OCI-LY7 (cell line): ENCODE results near the gene SCRG1. TPM values are rescaled to one million over a fixed set of nuclear protein-coding genes. Genes with fewer than 3 reads are reported as not detected.

Experiments
- BruUV-seq: library from RNA; stranded (reverse); fragments of 400-500 nt; replicated peaks from 2 replicates; lab custom pipeline; 2021; lab: Mats Ljungman, UMichigan
- CTCF ChIA-PET: fragments of 300-600 bp; sonication (Branson Sonifier 250); formaldehyde crosslinking; loops from one replicate; lab custom pipeline; 2022; ENCODE audit warnings: antibody characterized with exemption; ENCODE audit not compliant: unreplicated experiment; lab: Charles Lee
- POLR2A ChIA-PET: fragments of 300-600 bp; sonication (Branson Sonifier 250); formaldehyde crosslinking; loops from one replicate; lab custom pipeline; 2022; ENCODE audit warnings: antibody characterized with exemption; lab: Charles Lee
- DNase-seq: peaks from one replicate; pipeline ENCODE4 v3.0.0-alpha.2; 2015; ENCODE audit warnings: low spot score
- H2AFZ ChIP-seq: fragments of 200-600 bp; sonication (generic), shearing (Covaris generic); 2 replicates; pipeline ENCODE4 v1.6.1; 2014; ENCODE audit warnings: mild to moderate bottlenecking, antibody characterized with exemption, low read length, moderate library complexity
- H3K27ac ChIP-seq: fragments of 200-600 bp; sonication (generic); 2 replicates; pipeline ENCODE4 v1.5.1; 2014; ENCODE audit warnings: mixed run types, low read depth, mild to moderate bottlenecking, moderate library complexity, low read length, inconsistent platforms; ENCODE audit not compliant: poor library complexity, severe bottlenecking
- H3K36me3 ChIP-seq: fragments of 200-600 bp; sonication (generic); 2 replicates; pipeline ENCODE4 v1.6.1; 2014; ENCODE audit warnings: mild to moderate bottlenecking, antibody characterized with exemption, low read length, moderate library complexity, mixed read lengths; ENCODE audit not compliant: insufficient read depth
- H3K4me1 ChIP-seq: fragments of 200-600 bp; sonication (generic); 2 replicates; pipeline ENCODE4 v1.5.1; 2014; ENCODE audit warnings: mild to moderate bottlenecking, low read length; ENCODE audit not compliant: insufficient read depth, poor library complexity, severe bottlenecking
- H3K4me2 ChIP-seq: fragments of 200-600 bp; sonication (generic); 2 replicates; pipeline ENCODE4 v1.6.1; 2014; ENCODE audit warnings: mild to moderate bottlenecking, low read length
- H3K4me3 ChIP-seq: fragments of 200-600 bp; sonication (generic); 2 replicates; pipeline ENCODE4 v1.5.1; 2014; ENCODE audit warnings: mild to moderate bottlenecking, low read depth, low read length; ENCODE audit not compliant: poor library complexity, severe bottlenecking
- H3K79me2 ChIP-seq: fragments of 200-600 bp; sonication (generic); 2 replicates; pipeline ENCODE4 v1.6.1; 2016; ENCODE audit warnings: low read depth, mild to moderate bottlenecking, low read length, moderate library complexity, mixed read lengths; ENCODE audit not compliant: insufficient read depth
- H3K9me2 ChIP-seq: fragments of 200-600 bp; sonication (generic); 2 replicates; pipeline ENCODE4 v1.6.1; 2016; ENCODE audit warnings: mild to moderate bottlenecking, low read length, mixed read lengths; ENCODE audit not compliant: insufficient read depth
- H3K9me3 ChIP-seq: fragments of 200-600 bp; sonication (generic); 2 replicates; pipeline ENCODE4 v1.6.1; 2014; ENCODE audit warnings: mild to moderate bottlenecking, mixed run types, low read length, mixed read lengths
- H4K20me1 ChIP-seq: fragments of 200-600 bp; sonication (generic); 2 replicates; pipeline ENCODE4 v1.6.1; 2014; ENCODE audit warnings: mild to moderate bottlenecking, antibody characterized with exemption, low read length, moderate library complexity, mixed read lengths; ENCODE audit not compliant: insufficient read depth
- EZH2phosphoT487 ChIP-seq: fragments of 200-600 bp; sonication (generic); IDR thresholded peaks from 2 replicates; pipeline ENCODE4 v1.6.1; 2018; ENCODE audit warnings: low read depth, borderline replicate concordance, mild to moderate bottlenecking, mixed run types, antibody characterized with exemption, low read length, moderate library complexity, mixed read lengths
- intact Hi-C: fragments of 100-400 bp; cut with micrococcal nuclease; formaldehyde crosslinking; loops from one replicate; pipeline ENCODE4 v1.10.0; 2022; ENCODE audit not compliant: unreplicated experiment
- total RNA-seq, 2 experiments: library from RNA; depleted of rRNA in 1 of 2; stranded (reverse); fragments of >200 nt in 1 of 2; shearing (Covaris generic) in 1 of 2; gene quantifications; 2 replicates each; pipeline ENCODE4 v1.2.3, GENCODE V29; 2014 to 2022
- TF ChIP-seq, protein P1 (sequence below): fragments of 200-600 bp; sonication (generic); conservative IDR thresholded peaks from 2 replicates; pipeline ENCODE4 v1.5.1; 2014; ENCODE audit warnings: mild to moderate bottlenecking, antibody characterized with exemption, low read length, moderate library complexity, mixed read lengths

SCRG1 gene
- total RNA-seq, 2 experiments from 2014 or later = not detected

DNA sequence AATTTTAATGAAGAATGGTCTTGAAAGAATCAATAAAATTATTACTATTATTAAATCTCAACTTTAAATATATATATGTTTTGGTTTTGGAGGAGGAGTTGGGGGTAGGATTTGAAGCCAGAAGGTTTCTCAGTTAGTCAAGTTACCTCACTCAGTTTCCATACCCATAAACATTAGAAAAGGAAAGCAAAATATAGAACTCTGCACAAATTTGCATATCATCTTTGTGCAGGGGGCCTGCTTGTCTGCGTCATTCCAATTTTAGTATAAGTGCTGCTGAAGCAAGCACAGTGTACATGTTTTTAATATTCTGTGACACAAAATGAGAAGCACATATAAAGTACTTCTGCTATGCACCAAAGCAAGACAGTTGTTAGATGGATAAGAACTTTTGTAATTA is 47.5 kb upstream of the SCRG1 start:
- CTCF ChIA-PET = no interaction called here
- Histone ChIP-seq H3K4me3 (no peak overlapping the region), H3K36me3 (no peaks in the 10 kb centered on the region), H4K20me1 (no peaks in the 10 kb centered on the region), H3K27ac (no peak overlapping the region), H2AFZ (peak overlapping the region; percentile 53; the same call in 1 of the 2 replicates), H3K9me2 (no peaks in the 10 kb centered on the region), H3K9me3 (no peaks in the 10 kb centered on the region), H3K4me2 (peak overlapping the region; percentile 17; the same call in 1 of the 2 replicates), H3K79me2 (no peaks in the 10 kb centered on the region), H3K4me1 (peaks cover 11% of the 10 kb centered on the region)
- intact Hi-C loops = no loop called here
- POLR2A ChIA-PET = interaction anchor here (0.7 to 0.8 kb wide), 2 partner anchors 9 to 127 kb away, joined by 3 read pairs; no protein-coding TSS in a partner anchor
- TF ChIP-seq, protein P1, sequence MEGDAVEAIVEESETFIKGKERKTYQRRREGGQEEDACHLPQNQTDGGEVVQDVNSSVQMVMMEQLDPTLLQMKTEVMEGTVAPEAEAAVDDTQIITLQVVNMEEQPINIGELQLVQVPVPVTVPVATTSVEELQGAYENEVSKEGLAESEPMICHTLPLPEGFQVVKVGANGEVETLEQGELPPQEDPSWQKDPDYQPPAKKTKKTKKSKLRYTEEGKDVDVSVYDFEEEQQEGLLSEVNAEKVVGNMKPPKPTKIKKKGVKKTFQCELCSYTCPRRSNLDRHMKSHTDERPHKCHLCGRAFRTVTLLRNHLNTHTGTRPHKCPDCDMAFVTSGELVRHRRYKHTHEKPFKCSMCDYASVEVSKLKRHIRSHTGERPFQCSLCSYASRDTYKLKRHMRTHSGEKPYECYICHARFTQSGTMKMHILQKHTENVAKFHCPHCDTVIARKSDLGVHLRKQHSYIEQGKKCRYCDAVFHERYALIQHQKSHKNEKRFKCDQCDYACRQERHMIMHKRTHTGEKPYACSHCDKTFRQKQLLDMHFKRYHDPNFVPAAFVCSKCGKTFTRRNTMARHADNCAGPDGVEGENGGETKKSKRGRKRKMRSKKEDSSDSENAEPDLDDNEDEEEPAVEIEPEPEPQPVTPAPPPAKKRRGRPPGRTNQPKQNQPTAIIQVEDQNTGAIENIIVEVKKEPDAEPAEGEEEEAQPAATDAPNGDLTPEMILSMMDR = no peak
- no peak for TF ChIP-seq EZH2phosphoT487
- BruUV-seq = no TSS peak
- no peak for DNase-seq

DNA sequence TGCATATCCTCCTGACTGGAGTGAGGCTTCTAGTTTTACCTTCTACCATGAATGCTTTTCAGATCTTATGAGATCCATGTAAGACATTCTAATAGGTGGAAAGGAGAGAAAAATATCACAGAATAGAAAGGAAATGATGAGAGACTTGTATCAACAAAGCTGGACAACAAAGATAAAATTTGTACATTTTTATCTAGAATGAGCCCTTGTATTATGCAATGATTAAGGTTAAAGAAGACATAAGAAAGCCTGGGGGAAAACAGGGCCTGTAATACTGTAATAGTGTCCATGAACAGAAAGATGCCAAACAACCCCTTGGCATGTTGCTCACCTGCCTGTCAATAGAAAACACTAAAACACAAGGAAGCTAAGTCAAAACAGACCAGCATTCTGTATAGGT is 44.2 kb upstream of the SCRG1 start:
- Histone ChIP-seq H3K27ac (no peak overlapping the region), H3K9me3 (no peaks in the 10 kb centered on the region), H3K4me2 (no peak overlapping the region), H3K36me3 (no peaks in the 10 kb centered on the region), H3K4me1 (peaks cover 11% of the 10 kb centered on the region), H3K4me3 (no peak overlapping the region), H4K20me1 (no peaks in the 10 kb centered on the region), H2AFZ (no peak overlapping the region), H3K79me2 (no peaks in the 10 kb centered on the region), H3K9me2 (no peaks in the 10 kb centered on the region)
- CTCF ChIA-PET = no interaction called here
- no peak for TF ChIP-seq EZH2phosphoT487
- TF ChIP-seq, protein P1 = no peak
- POLR2A ChIA-PET = no interaction called here
- intact Hi-C loops = no loop called here
- no TSS peak for BruUV-seq
- no peak for DNase-seq

DNA sequence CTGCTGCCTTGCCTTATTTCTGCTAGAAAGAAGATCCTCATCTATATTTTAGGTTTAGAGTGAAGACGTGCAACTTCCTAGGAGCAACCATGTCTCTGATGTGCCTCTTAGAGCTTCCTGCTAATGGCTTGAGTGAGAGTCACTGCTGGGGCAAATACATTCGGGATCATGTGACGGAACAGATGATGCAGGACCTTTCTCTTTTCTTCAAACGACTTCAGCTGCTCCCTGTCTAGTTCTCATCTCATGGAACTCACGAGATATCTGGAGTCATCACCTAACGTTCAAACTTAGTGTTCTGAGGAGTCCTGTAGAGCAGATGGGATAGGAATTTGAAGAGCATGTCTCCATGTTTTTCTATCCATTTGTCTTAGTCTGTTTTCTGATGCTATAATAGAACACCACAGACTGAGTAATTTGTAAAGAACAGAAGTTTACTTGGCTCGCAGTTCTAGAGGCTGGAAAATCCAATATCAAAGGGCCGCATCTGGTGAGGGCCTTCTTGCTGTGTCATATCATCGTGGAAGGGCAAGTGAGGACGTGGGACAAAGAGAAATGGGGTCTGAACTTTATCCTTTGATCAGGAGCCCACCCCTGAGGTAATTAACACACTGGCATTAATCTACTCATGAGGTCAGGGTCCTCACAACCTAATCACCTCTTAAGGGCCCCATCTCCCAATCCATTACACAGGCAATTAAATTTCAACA is 43.5 kb upstream of the SCRG1 start:
- H4K20me1 ChIP-seq = no peaks in the 10 kb centered on the region
- no peak overlapping the region for H3K4me3 ChIP-seq
- DNase-seq = no peak
- no TSS peak for BruUV-seq
- H3K79me2 ChIP-seq = no peaks in the 10 kb centered on the region
- H3K9me3 ChIP-seq = no peaks in the 10 kb centered on the region
- no peaks in the 10 kb centered on the region for H3K36me3 ChIP-seq
- ChIA-PET POLR2A (interaction anchor here (0.6 kb wide), 1 partner anchor 114 kb away, joined by 3 read pairs; no protein-coding TSS in a partner anchor), CTCF (no interaction called here)
- TF ChIP-seq, protein P1 = no peak
- TF ChIP-seq EZH2phosphoT487 = no peak
- H3K4me1 ChIP-seq = peaks cover 11% of the 10 kb centered on the region
- H3K9me2 ChIP-seq = no peaks in the 10 kb centered on the region
- no peak overlapping the region for H3K4me2 ChIP-seq
- intact Hi-C loops = no loop called here
- no peak overlapping the region for H2AFZ ChIP-seq
- no peak overlapping the region for H3K27ac ChIP-seq
